ENCODE results near the gene EMP1.

Gene EMP1

DNA sequence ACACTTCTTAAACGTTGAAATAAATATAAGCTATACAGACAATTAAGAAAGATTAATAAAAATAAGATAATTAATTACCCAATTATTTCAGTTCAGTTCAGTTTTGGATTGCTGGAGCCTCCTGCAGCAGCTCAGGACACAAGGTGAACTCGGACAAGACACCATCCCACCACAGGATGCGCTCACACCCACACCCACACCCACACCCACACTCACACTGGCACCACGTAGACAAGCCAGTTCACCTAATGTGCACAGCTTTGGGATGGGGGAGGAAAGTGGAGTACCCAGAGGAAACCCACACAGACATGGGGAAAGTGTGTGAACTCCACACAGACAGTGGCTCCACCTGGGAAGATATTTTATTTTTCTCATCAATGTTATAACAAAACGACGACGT is 32.1 kb downstream of the EMP1 start:
- TF ChIP-seq, protein P1, sequence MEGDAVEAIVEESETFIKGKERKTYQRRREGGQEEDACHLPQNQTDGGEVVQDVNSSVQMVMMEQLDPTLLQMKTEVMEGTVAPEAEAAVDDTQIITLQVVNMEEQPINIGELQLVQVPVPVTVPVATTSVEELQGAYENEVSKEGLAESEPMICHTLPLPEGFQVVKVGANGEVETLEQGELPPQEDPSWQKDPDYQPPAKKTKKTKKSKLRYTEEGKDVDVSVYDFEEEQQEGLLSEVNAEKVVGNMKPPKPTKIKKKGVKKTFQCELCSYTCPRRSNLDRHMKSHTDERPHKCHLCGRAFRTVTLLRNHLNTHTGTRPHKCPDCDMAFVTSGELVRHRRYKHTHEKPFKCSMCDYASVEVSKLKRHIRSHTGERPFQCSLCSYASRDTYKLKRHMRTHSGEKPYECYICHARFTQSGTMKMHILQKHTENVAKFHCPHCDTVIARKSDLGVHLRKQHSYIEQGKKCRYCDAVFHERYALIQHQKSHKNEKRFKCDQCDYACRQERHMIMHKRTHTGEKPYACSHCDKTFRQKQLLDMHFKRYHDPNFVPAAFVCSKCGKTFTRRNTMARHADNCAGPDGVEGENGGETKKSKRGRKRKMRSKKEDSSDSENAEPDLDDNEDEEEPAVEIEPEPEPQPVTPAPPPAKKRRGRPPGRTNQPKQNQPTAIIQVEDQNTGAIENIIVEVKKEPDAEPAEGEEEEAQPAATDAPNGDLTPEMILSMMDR (conservative IDR thresholded peaks at IDR 0.05), result no peak
- no peak overlapping the region for H3K27ac ChIP-seq

DNA sequence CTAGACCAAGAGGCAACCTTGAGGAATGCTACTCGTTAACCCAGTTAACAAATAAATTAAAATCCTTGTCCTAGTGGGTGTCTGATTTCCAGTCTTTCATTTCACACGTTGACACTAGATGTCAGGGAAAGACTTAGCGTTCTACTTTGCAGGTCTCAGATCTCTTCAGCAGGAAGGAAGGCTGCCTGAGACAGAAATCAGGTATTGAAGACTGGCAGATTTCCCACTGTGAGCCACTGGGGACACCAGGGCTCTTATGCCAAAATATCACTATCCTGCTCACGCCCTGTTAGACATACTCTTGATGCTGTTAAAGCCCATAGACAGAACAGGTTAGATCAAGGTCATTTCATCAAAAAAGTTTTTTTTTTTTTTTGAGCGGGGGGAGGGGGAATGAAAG is 33.0 kb downstream of the EMP1 start:
- TF ChIP-seq, protein P1 (conservative IDR thresholded peaks at IDR 0.05), result peak; percentile 44
- H3K27ac ChIP-seq, result no peak overlapping the region

DNA sequence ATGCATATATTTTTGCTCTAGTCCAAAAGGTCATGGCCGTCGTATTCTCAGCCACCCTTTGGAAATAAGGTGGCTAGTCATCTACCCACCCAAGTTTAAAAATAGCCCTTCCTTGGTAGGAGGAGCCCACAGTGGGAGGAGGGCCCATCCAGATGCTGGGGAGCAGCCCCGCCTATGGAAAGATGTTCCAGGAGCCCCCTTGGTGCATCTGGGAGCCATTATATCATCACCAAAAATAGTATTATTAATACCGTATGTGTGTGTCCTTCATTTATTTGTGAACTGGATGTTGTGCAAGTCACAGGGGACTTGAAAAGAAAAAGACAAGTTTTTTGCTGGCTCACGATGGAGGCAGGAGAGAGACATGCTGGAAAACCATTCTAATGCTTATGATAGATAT is 34.0 kb downstream of the EMP1 start:
- no peak overlapping the region for H3K27ac ChIP-seq
- TF ChIP-seq, protein P1 (conservative IDR thresholded peaks at IDR 0.05), result no peak

DNA sequence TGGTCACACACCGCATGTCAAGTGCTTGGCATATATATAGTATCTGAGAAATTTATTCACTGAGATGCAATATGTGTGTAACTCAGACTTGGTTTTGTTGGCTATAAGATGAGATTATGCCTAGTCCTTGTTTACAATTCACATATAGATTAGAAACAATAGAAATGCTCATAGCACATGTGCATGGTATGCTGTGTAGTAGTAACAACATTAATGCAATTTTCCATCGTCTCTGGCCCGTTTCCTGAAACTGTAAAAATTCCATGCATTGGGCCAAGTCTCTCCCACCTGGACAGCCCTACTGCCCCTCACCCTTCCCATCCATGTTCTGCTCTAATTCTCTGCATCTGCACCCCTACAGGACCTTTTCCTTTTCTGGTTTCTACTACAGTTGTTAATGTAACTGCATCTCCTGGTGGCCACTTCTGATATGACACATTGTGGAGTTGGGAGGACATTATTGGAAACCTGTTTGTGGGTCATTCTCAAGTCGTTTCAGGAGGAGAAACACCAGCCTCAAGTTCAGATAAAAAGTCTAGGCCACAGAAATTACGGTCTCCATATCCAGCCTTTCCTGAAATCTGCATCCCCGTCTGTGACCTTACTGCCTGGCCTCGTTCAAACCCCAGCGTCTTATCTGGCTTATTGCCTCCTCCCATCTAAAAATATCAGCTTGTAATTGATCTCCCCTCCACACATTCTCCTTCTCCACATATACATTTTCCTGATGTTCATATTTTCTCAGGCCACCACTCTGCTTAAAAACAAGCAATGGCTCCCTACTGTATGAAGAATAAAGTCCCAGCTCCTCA is 37.5 kb downstream of the EMP1 start:
- TF ChIP-seq, protein P1 (conservative IDR thresholded peaks at IDR 0.05), result peak; percentile 85
- H3K27ac ChIP-seq, result no peak overlapping the region

DNA sequence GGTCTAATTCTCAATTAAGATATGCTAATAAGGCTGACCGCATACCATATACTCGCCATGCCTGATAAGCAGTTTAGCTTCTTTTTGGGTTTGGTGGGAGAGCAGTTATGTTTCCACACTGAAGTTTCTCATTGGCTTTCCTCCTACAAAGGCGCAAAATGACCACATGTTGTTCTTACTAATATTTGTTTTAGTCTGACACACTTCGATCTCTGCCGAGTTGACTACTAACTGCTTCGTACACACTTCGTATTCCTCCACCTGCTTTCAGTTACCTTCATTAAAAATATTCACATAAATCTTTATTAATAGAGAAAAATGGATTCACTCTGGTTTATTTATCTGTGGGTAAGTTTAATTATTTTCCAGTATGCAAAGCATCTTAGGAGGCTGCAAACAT is 41.7 kb downstream of the EMP1 start:
- TF ChIP-seq, protein P1 (conservative IDR thresholded peaks at IDR 0.05), result no peak
- no peak overlapping the region for H3K27ac ChIP-seq

DNA sequence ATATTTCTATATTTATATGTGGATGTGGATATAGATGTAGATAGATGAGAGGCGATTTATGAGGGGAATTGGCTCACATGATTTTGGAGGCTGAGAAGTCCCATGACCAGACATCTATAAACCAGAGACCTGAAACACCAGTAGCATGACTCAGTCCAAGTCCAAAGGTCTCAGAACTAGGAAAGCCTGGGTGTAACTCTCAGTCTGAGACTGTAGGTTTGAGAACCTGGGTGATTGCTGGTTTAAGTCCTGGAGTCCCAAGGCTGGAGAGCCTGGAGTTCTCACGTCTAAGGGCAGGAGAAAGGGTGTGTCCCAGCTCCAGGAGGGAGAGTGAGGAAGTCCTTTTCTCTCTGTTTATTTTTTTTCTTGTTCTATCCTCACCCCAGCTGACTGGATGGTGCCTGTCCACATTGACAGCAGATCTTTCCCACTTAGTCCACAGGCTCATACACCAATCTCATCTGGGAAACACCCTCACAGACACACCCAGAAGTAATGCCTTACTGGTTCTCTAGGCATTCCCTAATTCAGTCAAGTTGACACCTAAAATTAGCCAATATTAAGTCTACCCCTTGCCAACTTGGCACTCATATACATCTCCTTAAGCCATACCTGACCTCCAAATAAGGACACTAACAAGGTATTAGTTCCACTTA is 45.4 kb downstream of the EMP1 start:
- H3K27ac ChIP-seq, result no peak overlapping the region
- TF ChIP-seq, protein P1 (conservative IDR thresholded peaks at IDR 0.05), result no peak

DNA sequence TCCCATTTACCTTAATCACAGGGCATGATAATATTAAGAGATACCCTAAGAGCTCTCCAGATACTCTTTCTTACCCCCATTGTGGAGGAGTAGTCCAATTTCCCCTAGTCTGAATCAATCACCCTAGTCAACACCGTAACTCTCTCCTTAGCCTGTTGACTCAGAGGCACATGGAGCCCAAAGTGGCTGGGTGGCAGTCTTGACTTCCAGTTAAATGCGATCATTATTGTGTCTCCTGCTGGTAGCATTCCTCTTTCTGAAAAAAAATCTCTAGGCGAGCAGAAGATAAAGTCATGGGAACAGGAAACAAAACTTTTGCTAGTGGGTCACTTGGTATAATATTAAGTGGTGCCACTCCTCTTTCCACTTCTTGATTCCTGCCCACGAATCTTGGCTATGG is 46.4 kb downstream of the EMP1 start:
- TF ChIP-seq, protein P1 (conservative IDR thresholded peaks at IDR 0.05), result no peak
- no peak overlapping the region for H3K27ac ChIP-seq
